K562 (cell line): ENCODE measurements around the gene NME7. TPM values are rescaled to one million over a fixed set of nuclear protein-coding genes. Genes with fewer than 3 reads are reported as not detected.

Experiments used
- ATAC-seq: fragments of 200-7000 bp; cut with Tn5 transposase; 3 replicates; pipeline ENCODE4 v1.9.1; 2020; ENCODE audit warnings: moderate library complexity
- BruUV-seq: library from RNA; stranded (reverse); fragments of 400-500 nt; replicated peaks from 2 replicates; lab custom pipeline; 2021; lab: Mats Ljungman, UMichigan
- CTCF ChIA-PET: fragments of 300-600 bp; formaldehyde crosslinking; extraction: SDS; loops from one replicate; lab custom pipeline; 2021; ENCODE audit warnings: low intra/inter-chr PET ratio; lab: Yijun Ruan, JAX
- POLR2A ChIA-PET: fragments of 300-600, 350-650 bp; sonication (Branson Sonifier 250); formaldehyde crosslinking; extraction: SDS; loops from one replicate; lab custom pipeline; 2021; ENCODE audit warnings: antibody characterized with exemption, inconsistent platforms; lab: Yijun Ruan, JAX
- DNase-seq, 4 experiments: peaks; one replicate each; pipeline versions ENCODE4 v3.0.0 to v3.0.0-alpha.2; 2011 to 2018; ENCODE audit warnings: low spot score in 3 of 4, mixed read lengths in 3 of 4; ENCODE audit errors: extremely low read depth in 1 of 4
- FAIRE-seq: peaks from 2 replicates; lab custom pipeline; 2011; peaks lifted over from hg19 to GRCh38; lab: Jason Lieb, UNC
- H2AFZ ChIP-seq: 2 replicates; pipeline ENCODE4 v1.6.0; 2011; ENCODE audit warnings: low read depth, low read length, control low read depth, inconsistent platforms
- H3K27ac ChIP-seq: fragments of 200-600 bp; 3 replicates; pipeline ENCODE4 v1.8.0; 2011; ENCODE audit warnings: low read depth, mild to moderate bottlenecking, control low read depth, inconsistent platforms, low read length, moderate library complexity, mixed read lengths; ENCODE audit errors: extremely low read depth
- H3K27me3 ChIP-seq, 2 experiments: fragments of 300-600 bp in 1 of 2; 2 replicates in 1 of 2; 3 replicates in 1 of 2; pipeline versions ENCODE4 v1.6.0 to v1.8.0; 2011; ENCODE audit warnings: inconsistent platforms in 2 of 2, low read length in 2 of 2, mild to moderate bottlenecking in 1 of 2, mixed read lengths in 1 of 2, moderate library complexity in 1 of 2; ENCODE audit not compliant: control insufficient read depth in 2 of 2, insufficient read depth in 2 of 2
- H3K36me3 ChIP-seq: fragments of 300-600 bp; 3 replicates; pipeline ENCODE4 v1.8.0; 2011; ENCODE audit warnings: mild to moderate bottlenecking, low read length, inconsistent platforms; ENCODE audit not compliant: control insufficient read depth, insufficient read depth
- H3K4me1 ChIP-seq, 2 experiments: fragments of 200-600 bp in 1 of 2; replicated peaks in 1 of 2; 2 replicates in 1 of 2; 3 replicates in 1 of 2; pipeline versions ENCODE4 v1.5.1 to v1.8.0; 2011; ENCODE audit warnings: inconsistent platforms in 2 of 2, low read length in 2 of 2, mild to moderate bottlenecking in 1 of 2, mixed read lengths in 1 of 2, moderate library complexity in 1 of 2; ENCODE audit not compliant: control insufficient read depth in 2 of 2, insufficient read depth in 2 of 2
- H3K4me2 ChIP-seq: 2 replicates; pipeline ENCODE4 v1.6.1; 2011; ENCODE audit warnings: low read length, control low read depth, inconsistent platforms, mixed read lengths; ENCODE audit not compliant: insufficient read depth
- H3K4me3 ChIP-seq: fragments of 200-600 bp; sonication (generic), shearing (Covaris generic); 2 replicates; pipeline ENCODE4 v1.5.1; 2016; ENCODE audit warnings: control low read depth, inconsistent platforms
- H3K79me2 ChIP-seq: fragments of 200-600 bp; 3 replicates; pipeline ENCODE4 v1.8.0; 2011; ENCODE audit warnings: low read length, inconsistent platforms; ENCODE audit not compliant: control insufficient read depth, insufficient read depth
- H3K9ac ChIP-seq, 2 experiments: 2 replicates each; pipeline versions ENCODE4 v1.6.0 to v1.6.1; 2011; ENCODE audit warnings: low read depth in 2 of 2, low read length in 2 of 2, control low read depth in 1 of 2, inconsistent platforms in 1 of 2, mild to moderate bottlenecking in 1 of 2, mixed read lengths in 1 of 2; ENCODE audit not compliant: insufficient read depth in 1 of 2
- H3K9me1 ChIP-seq: one replicate; pipeline ENCODE4 v1.6.0; 2011; ENCODE audit warnings: inconsistent platforms, mild to moderate bottlenecking, low read length, moderate library complexity; ENCODE audit not compliant: control insufficient read depth, insufficient read depth
- H3K9me3 ChIP-seq: replicated peaks from 2 replicates; pipeline ENCODE4 v1.5.1; 2011; ENCODE audit warnings: low read depth, low read length, inconsistent platforms; ENCODE audit not compliant: control insufficient read depth, insufficient read depth
- H4K20me1 ChIP-seq: replicated peaks from 2 replicates; pipeline ENCODE4 v1.6.1; 2011; ENCODE audit warnings: low read length, inconsistent platforms, mixed read lengths; ENCODE audit not compliant: control insufficient read depth, insufficient read depth
- BCL6 ChIP-seq: fragments of 250-450 bp; sonication (Bioruptor Pico); IDR thresholded peaks from 2 replicates; pipeline ENCODE4 v1.4.0; 2020
- BMI1 ChIP-seq: fragments of 150-350 bp; IDR thresholded peaks from 2 replicates; pipeline ENCODE4 v1.6.1; 2014; ENCODE audit warnings: low read length
- CBX2 ChIP-seq: fragments of 200-600 bp; sonication (generic); IDR thresholded peaks from one replicate; pipeline ENCODE4 v1.6.1; 2012; ENCODE audit warnings: mild to moderate bottlenecking, low read length, inconsistent platforms; ENCODE audit not compliant: insufficient read depth, poor library complexity, severe bottlenecking
- CHAMP1 ChIP-seq: fragments of 450-650 bp; IDR thresholded peaks from 2 replicates; pipeline ENCODE4 v1.6.1; 2016; ENCODE audit warnings: mild to moderate bottlenecking
- HIVEP1 ChIP-seq: fragments of 250-450 bp; sonication (Bioruptor Pico); IDR thresholded peaks from 2 replicates; pipeline ENCODE4 v1.4.0; 2020; ENCODE audit warnings: mild to moderate bottlenecking
- LARP7 ChIP-seq: fragments of 450-650 bp; IDR thresholded peaks from 2 replicates; pipeline ENCODE4 v1.6.1; 2016
- NFIX ChIP-seq: fragments of 250-450 bp; sonication (Bioruptor Pico); IDR thresholded peaks from 2 replicates; pipeline ENCODE4 v1.4.0; 2020; ENCODE audit warnings: low read depth, mild to moderate bottlenecking, moderate library complexity
- PTTG1 ChIP-seq: fragments of 450-650 bp; IDR thresholded peaks from 2 replicates; pipeline ENCODE4 v1.6.1; 2016; ENCODE audit warnings: low read depth, mild to moderate bottlenecking, missing genetic modification characterization, missing compliant biosample characterization
- SMAD3 ChIP-seq: fragments of 450-650 bp; formaldehyde crosslinking; conservative IDR thresholded peaks from 2 replicates; pipeline ENCODE4 v1.4.0; 2020; ENCODE audit warnings: mild to moderate bottlenecking
- ZNF184 ChIP-seq: sonication (generic); formaldehyde crosslinking; IDR thresholded peaks from 2 replicates; pipeline ENCODE4 v1.5.0; 2020; ENCODE audit warnings: missing genetic modification reagents
- ZNF551 ChIP-seq: fragments of 250-450 bp; sonication (Bioruptor Pico); IDR thresholded peaks from 2 replicates; pipeline ENCODE4 v1.5.0; 2021; ENCODE audit warnings: mild to moderate bottlenecking, moderate library complexity
- ZNF586 ChIP-seq: fragments of 450-650 bp; formaldehyde crosslinking; conservative IDR thresholded peaks from 2 replicates; pipeline ENCODE4 v1.4.0; 2020; ENCODE audit warnings: mild to moderate bottlenecking, moderate library complexity
- ZNF609 ChIP-seq: sonication (generic); formaldehyde crosslinking; IDR thresholded peaks from 2 replicates; pipeline ENCODE4 v1.8.1; 2023; ENCODE audit warnings: missing genetic modification reagents, mild to moderate bottlenecking, borderline replicate concordance
- ZNF695 ChIP-seq: fragments of 450-650 bp; formaldehyde crosslinking; IDR thresholded peaks from 2 replicates; pipeline ENCODE4 v1.4.0; 2020; ENCODE audit warnings: mild to moderate bottlenecking, moderate library complexity
- ZNF79 ChIP-seq: fragments of 250-450 bp; sonication (Bioruptor Pico); IDR thresholded peaks from 2 replicates; pipeline ENCODE4 v1.4.0; 2020; ENCODE audit warnings: low read depth, mild to moderate bottlenecking, moderate library complexity
- WGBS: fragments of 100-300 bp; shearing (Covaris generic); methylation state at CpG from one replicate; pipeline ENCODE4 v1.1.6; 2016; ENCODE audit warnings: low coverage, mixed read lengths; ENCODE audit not compliant: insufficient coverage; ENCODE audit errors: missing lambda C conversion rate; 5-methylcytosine and 5-hydroxymethylcytosine counted together
- in situ Hi-C: fragments of 300-500 bp; cut with MboI; formaldehyde crosslinking; loops from 4 replicates; pipeline ENCODE4 v1.15.0; 2018; ENCODE audit warnings: inconsistent platforms, mixed read lengths
- intact Hi-C: fragments of 100-400 bp; cut with micrococcal nuclease; formaldehyde crosslinking; loops from 2 replicates; pipeline ENCODE4 v1.14.2; 2022
- polyA plus RNA-seq, 8 experiments: library from polyadenylated mRNA; depleted of rRNA in 4 of 8; stranded (reverse) in 5 of 8; unstranded in 3 of 8; fragments of >200 nt; fragmentation: Nextera tagmentation in 2 of 8; fragmentation: Illumina TruSeq in 1 of 8; extraction: Ambion mirVana in 2 of 8; extraction: Trizol in 1 of 8; gene quantifications; 2 replicates each; pipeline versions ENCODE4 v1.2.1 to v1.2.3, GENCODE V29; 2011 to 2014; ENCODE audit warnings: inconsistent platforms in 1 of 8, missing spikeins in 1 of 8
- total RNA-seq, 7 experiments: library from RNA; depleted of rRNA in 6 of 7; stranded (reverse); fragments of >200 nt in 6 of 7; fragmentation: Illumina TruSeq in 2 of 7; extraction: Trizol in 2 of 7; gene quantifications; 2 replicates each; pipeline versions ENCODE4 v1.2.1 to v1.2.3, GENCODE V29; 2011 to 2021; ENCODE audit warnings: low replicate concordance in 1 of 7

NME7 gene
- total and polyA plus RNA-seq, 9 of the 15 experiments (the other 6 are each of a cell fraction or from before 2014, with no cell fraction given): 7.9 to 43.2 (median 23.9) TPM

- peaks cover 0 to 3% of the 10 kb centered on the region in 2 experiments; a peak in 2 of 5 replicates for H3K4me1 ChIP-seq
- H3K9ac ChIP-seq: no peak overlapping the region
- H4K20me1 ChIP-seq: no peaks in the 10 kb centered on the region
- no TSS peak for BruUV-seq
- H3K79me2 ChIP-seq: no peaks in the 10 kb centered on the region
- DNase-seq: peak; percentile 12 to 81 (median 42)
- no peaks in the 10 kb centered on the region for H3K9me1 ChIP-seq
- intact Hi-C loops: loop anchor here (5.0 to 10.0 kb wide), 2 partner anchors 154 to 439 kb away; no protein-coding TSS in a partner anchor
- ChIA-PET CTCF (no interaction called here), POLR2A (interaction anchor here (0.5 to 1.2 kb wide), 4 partner anchors 12 to 441 kb away, joined by 3 to 4 read pairs (median 4); no protein-coding TSS in a partner anchor)
- no peak overlapping the region for H2AFZ ChIP-seq
- H3K4me2 ChIP-seq: no peak overlapping the region
- FAIRE-seq: peak; percentile 91
- no peaks in the 10 kb centered on the region for H3K27me3 ChIP-seq
- no peaks in the 10 kb centered on the region for H3K36me3 ChIP-seq
- no peaks in the 10 kb centered on the region for H3K9me3 ChIP-seq
- peak; percentile 87 for ATAC-seq
- H3K27ac ChIP-seq: no peak overlapping the region
- 10% methylated on average over 4 of the region's 4 CpGs for WGBS
- in situ Hi-C loops: no loop called here
- no peak overlapping the region for H3K4me3 ChIP-seq
- TF ChIP-seq LARP7 (no peak), BCL6 (no peak), CHAMP1 (peak; percentile 57; the same call in 1 of the 2 replicates), SMAD3 (no peak), ZNF609 (CRISPR knock-in tag) (no peak), ZNF551 (CRISPR knock-in tag) (no peak), PTTG1 (tag) (no peak), HIVEP1 (CRISPR knock-in tag) (no peak), CBX2 (no peak), ZNF695 (CRISPR knock-in tag) (no peak), ZNF79 (CRISPR knock-in tag) (no peak), ZNF184 (CRISPR knock-in tag) (no peak), ZNF586 (no peak), NFIX (no peak), BMI1 (no peak)
Observed at GRCh38 chr1:169193191-169193850, 174.3 kb downstream of the NME7 start.
